ENCODE measurements around the gene PRDM10. TPM values are rescaled to one million over a fixed set of nuclear protein-coding genes. Genes with fewer than 3 reads are reported as not detected.
"Not testable (repeated sequence)": the region's sequence is repeated elsewhere in the genome, so short reads cannot be mapped to it uniquely, and the experiment has no call there.

The PRDM10 gene
- polyA plus RNA-seq, 1 donor from 2014 or later, result 13.7 TPM

DNA sequence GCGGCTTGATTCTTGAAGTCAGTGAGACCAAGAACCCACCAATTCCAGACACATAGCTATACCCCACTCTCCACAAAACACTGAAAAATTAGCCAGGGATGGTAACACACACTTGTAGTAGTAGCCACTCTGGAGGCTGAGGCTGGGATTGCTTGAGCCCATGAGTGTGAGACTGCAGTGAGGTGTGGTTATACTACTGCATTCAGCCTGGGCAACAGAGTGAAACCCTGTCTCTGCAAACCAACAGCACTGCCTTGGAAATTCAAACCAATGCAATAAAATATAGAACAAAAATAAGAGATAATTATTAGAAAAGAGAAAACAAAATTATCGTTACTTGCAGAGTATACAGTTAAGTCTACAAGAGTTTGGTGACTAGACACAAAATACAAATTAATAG lies 20.2 kb upstream of the PRDM10 start:
- H3K9ac ChIP-seq (ENCODE audit: low read length), result no peak overlapping the region
- H4K20me1 ChIP-seq (ENCODE audit: insufficient read depth), result no peaks in the 10 kb centered on the region
- no peak overlapping the region for H3K4me3 ChIP-seq (ENCODE audit: low read length)
- H3F3A ChIP-seq (ENCODE audit: insufficient read depth, low read length, poor library complexity, severe bottlenecking), result no peaks in the 10 kb centered on the region
- no peaks in the 10 kb centered on the region for H3K27me3 ChIP-seq (ENCODE audit: insufficient read depth, low read depth, low read length)
- no peaks in the 10 kb centered on the region for H3K9me3 ChIP-seq (ENCODE audit: low read length)
- no peak overlapping the region for H2AFZ ChIP-seq (ENCODE audit: low read depth, low read length)
- no peaks in the 10 kb centered on the region for H3K79me2 ChIP-seq (replicated peaks; ENCODE audit: insufficient read depth, low read length)
- no peak overlapping the region for H3K4me2 ChIP-seq (ENCODE audit: low read length)
- no peaks in the 10 kb centered on the region for H3K36me3 ChIP-seq (ENCODE audit: insufficient read depth, low read length)
- no peaks in the 10 kb centered on the region for H3K9me2 ChIP-seq (ENCODE audit: insufficient read depth, low read length)
- no peak overlapping the region for H3K27ac ChIP-seq (ENCODE audit: low read length)
- TF ChIP-seq POLR2AphosphoS5 (IDR thresholded peaks at IDR 0.05), result no peak
- no peak for TF ChIP-seq SMC3 (conservative IDR thresholded peaks at IDR 0.05; ENCODE audit: poor library complexity)
- TF ChIP-seq TAF1 (IDR thresholded peaks at IDR 0.05; ENCODE audit: low read depth), result no peak
- no peak for TF ChIP-seq RAD21 (conservative IDR thresholded peaks at IDR 0.05)
- TF ChIP-seq, protein P1, sequence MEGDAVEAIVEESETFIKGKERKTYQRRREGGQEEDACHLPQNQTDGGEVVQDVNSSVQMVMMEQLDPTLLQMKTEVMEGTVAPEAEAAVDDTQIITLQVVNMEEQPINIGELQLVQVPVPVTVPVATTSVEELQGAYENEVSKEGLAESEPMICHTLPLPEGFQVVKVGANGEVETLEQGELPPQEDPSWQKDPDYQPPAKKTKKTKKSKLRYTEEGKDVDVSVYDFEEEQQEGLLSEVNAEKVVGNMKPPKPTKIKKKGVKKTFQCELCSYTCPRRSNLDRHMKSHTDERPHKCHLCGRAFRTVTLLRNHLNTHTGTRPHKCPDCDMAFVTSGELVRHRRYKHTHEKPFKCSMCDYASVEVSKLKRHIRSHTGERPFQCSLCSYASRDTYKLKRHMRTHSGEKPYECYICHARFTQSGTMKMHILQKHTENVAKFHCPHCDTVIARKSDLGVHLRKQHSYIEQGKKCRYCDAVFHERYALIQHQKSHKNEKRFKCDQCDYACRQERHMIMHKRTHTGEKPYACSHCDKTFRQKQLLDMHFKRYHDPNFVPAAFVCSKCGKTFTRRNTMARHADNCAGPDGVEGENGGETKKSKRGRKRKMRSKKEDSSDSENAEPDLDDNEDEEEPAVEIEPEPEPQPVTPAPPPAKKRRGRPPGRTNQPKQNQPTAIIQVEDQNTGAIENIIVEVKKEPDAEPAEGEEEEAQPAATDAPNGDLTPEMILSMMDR (IDR thresholded peaks at IDR 0.05; ENCODE audit: poor library complexity, severe bottlenecking), result no peak
- no peak for TF ChIP-seq EZH2 (IDR thresholded peaks at IDR 0.05; ENCODE audit: borderline replicate concordance, insufficient read depth, low read length, poor library complexity, severe bottlenecking)
- no peak for TF ChIP-seq MXI1 (conservative IDR thresholded peaks at IDR 0.05; ENCODE audit: poor library complexity, severe bottlenecking)
- TF ChIP-seq, protein P2, sequence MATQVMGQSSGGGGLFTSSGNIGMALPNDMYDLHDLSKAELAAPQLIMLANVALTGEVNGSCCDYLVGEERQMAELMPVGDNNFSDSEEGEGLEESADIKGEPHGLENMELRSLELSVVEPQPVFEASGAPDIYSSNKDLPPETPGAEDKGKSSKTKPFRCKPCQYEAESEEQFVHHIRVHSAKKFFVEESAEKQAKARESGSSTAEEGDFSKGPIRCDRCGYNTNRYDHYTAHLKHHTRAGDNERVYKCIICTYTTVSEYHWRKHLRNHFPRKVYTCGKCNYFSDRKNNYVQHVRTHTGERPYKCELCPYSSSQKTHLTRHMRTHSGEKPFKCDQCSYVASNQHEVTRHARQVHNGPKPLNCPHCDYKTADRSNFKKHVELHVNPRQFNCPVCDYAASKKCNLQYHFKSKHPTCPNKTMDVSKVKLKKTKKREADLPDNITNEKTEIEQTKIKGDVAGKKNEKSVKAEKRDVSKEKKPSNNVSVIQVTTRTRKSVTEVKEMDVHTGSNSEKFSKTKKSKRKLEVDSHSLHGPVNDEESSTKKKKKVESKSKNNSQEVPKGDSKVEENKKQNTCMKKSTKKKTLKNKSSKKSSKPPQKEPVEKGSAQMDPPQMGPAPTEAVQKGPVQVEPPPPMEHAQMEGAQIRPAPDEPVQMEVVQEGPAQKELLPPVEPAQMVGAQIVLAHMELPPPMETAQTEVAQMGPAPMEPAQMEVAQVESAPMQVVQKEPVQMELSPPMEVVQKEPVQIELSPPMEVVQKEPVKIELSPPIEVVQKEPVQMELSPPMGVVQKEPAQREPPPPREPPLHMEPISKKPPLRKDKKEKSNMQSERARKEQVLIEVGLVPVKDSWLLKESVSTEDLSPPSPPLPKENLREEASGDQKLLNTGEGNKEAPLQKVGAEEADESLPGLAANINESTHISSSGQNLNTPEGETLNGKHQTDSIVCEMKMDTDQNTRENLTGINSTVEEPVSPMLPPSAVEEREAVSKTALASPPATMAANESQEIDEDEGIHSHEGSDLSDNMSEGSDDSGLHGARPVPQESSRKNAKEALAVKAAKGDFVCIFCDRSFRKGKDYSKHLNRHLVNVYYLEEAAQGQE (IDR thresholded peaks at IDR 0.05; ENCODE audit: borderline replicate concordance), result no peak
- no peak for TF ChIP-seq EP300 (conservative IDR thresholded peaks at IDR 0.05; ENCODE audit: poor library complexity, severe bottlenecking)

DNA sequence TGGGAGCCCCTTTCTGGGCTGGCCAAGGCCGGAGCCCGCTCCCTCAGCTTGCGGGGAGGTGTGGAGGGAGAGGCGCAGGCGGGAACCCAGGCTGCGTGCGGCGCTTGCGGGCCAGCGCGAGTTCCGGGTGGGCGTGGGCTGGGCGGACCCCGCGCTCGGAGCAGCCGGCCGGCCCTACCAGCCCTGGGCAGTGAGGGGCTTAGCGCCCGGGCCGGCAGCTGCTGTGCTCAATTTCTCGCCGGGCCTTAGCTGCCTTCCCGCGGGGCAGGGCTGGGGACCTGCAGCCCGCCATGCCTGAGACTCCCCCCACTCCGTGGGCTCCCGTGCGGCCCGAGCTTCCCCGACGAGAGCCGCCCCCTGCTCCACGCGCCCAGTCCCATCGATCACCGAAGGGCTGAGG lies 19.0 kb upstream of the PRDM10 start:
- H3K36me3 ChIP-seq (ENCODE audit: insufficient read depth, low read length); H3K9me3 ChIP-seq (ENCODE audit: low read length); H3K27ac ChIP-seq (ENCODE audit: low read length); H3K4me3 ChIP-seq (ENCODE audit: low read length); H3F3A ChIP-seq (ENCODE audit: insufficient read depth, low read length, poor library complexity, severe bottlenecking); H3K4me2 ChIP-seq (ENCODE audit: low read length); H3K79me2 ChIP-seq (replicated peaks; ENCODE audit: insufficient read depth, low read length); H3K27me3 ChIP-seq (ENCODE audit: insufficient read depth, low read depth, low read length); H3K9ac ChIP-seq (ENCODE audit: low read length); H3K9me2 ChIP-seq (ENCODE audit: insufficient read depth, low read length); H2AFZ ChIP-seq (ENCODE audit: low read depth, low read length); H4K20me1 ChIP-seq (ENCODE audit: insufficient read depth): not testable (repeated sequence)

DNA sequence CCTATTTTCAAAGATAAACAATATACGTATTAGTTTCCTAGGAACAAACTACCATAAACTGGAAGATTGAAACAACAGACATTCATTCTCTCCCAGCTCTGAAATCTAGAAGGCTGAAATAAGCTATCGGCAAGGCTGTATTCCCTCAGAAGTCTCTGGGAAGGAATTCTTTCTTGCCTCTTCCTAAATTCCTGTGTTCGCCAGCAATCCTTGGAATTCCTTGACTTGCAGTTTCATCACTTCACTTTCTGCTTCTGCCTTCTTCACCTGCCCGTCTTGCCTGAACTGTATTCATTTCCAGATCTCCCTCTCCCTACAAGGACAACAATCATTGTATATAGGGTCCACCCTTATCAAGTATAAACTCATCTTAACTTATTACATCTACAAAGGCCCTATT lies 17.7 kb upstream of the PRDM10 start:
- H3K4me3 ChIP-seq (ENCODE audit: low read length), result no peak overlapping the region
- H3K27ac ChIP-seq (ENCODE audit: low read length), result no peak overlapping the region
- no peaks in the 10 kb centered on the region for H3F3A ChIP-seq (ENCODE audit: insufficient read depth, low read length, poor library complexity, severe bottlenecking)
- no peaks in the 10 kb centered on the region for H3K36me3 ChIP-seq (ENCODE audit: insufficient read depth, low read length)
- H3K9ac ChIP-seq (ENCODE audit: low read length), result no peak overlapping the region
- H3K27me3 ChIP-seq (ENCODE audit: insufficient read depth, low read depth, low read length), result no peaks in the 10 kb centered on the region
- no peaks in the 10 kb centered on the region for H3K9me3 ChIP-seq (ENCODE audit: low read length)
- H4K20me1 ChIP-seq (ENCODE audit: insufficient read depth), result no peaks in the 10 kb centered on the region
- no peaks in the 10 kb centered on the region for H3K79me2 ChIP-seq (replicated peaks; ENCODE audit: insufficient read depth, low read length)
- no peak for TF ChIP-seq POLR2AphosphoS5 (IDR thresholded peaks at IDR 0.05)
- TF ChIP-seq EZH2 (IDR thresholded peaks at IDR 0.05; ENCODE audit: borderline replicate concordance, insufficient read depth, low read length, poor library complexity, severe bottlenecking), result no peak
- no peak for TF ChIP-seq MXI1 (conservative IDR thresholded peaks at IDR 0.05; ENCODE audit: poor library complexity, severe bottlenecking)
- TF ChIP-seq TAF1 (IDR thresholded peaks at IDR 0.05; ENCODE audit: low read depth), result no peak
- TF ChIP-seq, protein P1 (IDR thresholded peaks at IDR 0.05; ENCODE audit: poor library complexity, severe bottlenecking), result no peak
- TF ChIP-seq RAD21 (conservative IDR thresholded peaks at IDR 0.05), result no peak
- TF ChIP-seq, protein P2 (IDR thresholded peaks at IDR 0.05; ENCODE audit: borderline replicate concordance), result no peak
- H2AFZ ChIP-seq (ENCODE audit: low read depth, low read length), result no peak overlapping the region
- H3K4me2 ChIP-seq (ENCODE audit: low read length), result no peak overlapping the region
- H3K9me2 ChIP-seq (ENCODE audit: insufficient read depth, low read length), result no peaks in the 10 kb centered on the region
